Measurements from ENCODE around the gene ACSM4.
"Not testable (repeated sequence)": the region's sequence is repeated elsewhere in the genome, so short reads cannot be mapped to it uniquely, and the experiment has no call there.

ACSM4 gene

GRCh38 chr12:7337790-7338189, 33.9 kb downstream of the ACSM4 start:
- not testable (repeated sequence) for DNase-seq (ENCODE audit: low spot score)

GRCh38 chr12:7339675-7340074, 35.8 kb downstream of the ACSM4 start:
- DNase-seq (ENCODE audit: low spot score) = no peak

GRCh38 chr12:7344833-7345606, 41.1 kb downstream of the ACSM4 start:
- no peak for DNase-seq (ENCODE audit: low spot score)

- no peak for DNase-seq (ENCODE audit: low spot score)
Observed at GRCh38 chr12:7346551-7347225, 42.8 kb downstream of the ACSM4 start.

- DNase-seq (ENCODE audit: low spot score) = no peak
Observed at GRCh38 chr12:7349418-7349817, 45.5 kb downstream of the ACSM4 start.

- DNase-seq (ENCODE audit: low spot score) = no peak
Observed at GRCh38 chr12:7351177-7351576, 47.3 kb downstream of the ACSM4 start.

- DNase-seq (ENCODE audit: low spot score) = no peak
Observed at GRCh38 chr12:7352661-7353060, 48.8 kb downstream of the ACSM4 start.

GRCh38 chr12:7354529-7354928, 50.7 kb downstream of the ACSM4 start:
- DNase-seq (ENCODE audit: low spot score) = no peak

- DNase-seq (ENCODE audit: low spot score) = no peak
Observed at GRCh38 chr12:7361265-7361664, 57.4 kb downstream of the ACSM4 start.

- no peak for DNase-seq (ENCODE audit: low spot score)
Observed at GRCh38 chr12:7362734-7363133, 58.9 kb downstream of the ACSM4 start.

GRCh38 chr12:7369274-7369729, 65.4 kb downstream of the ACSM4 start:
- peak; percentile 89 for DNase-seq (ENCODE audit: low spot score)

- peak; percentile 53 for DNase-seq (ENCODE audit: low spot score)
Observed at GRCh38 chr12:7373226-7373625, 69.4 kb downstream of the ACSM4 start.

GRCh38 chr12:7374423-7375144, 70.7 kb downstream of the ACSM4 start:
- DNase-seq (ENCODE audit: low spot score) = peak; percentile 82

GRCh38 chr12:7375145-7375543, 71.3 kb downstream of the ACSM4 start:
- DNase-seq (ENCODE audit: low spot score) = peak; percentile 31

- no peak for DNase-seq (ENCODE audit: low spot score)
Observed at GRCh38 chr12:7376196-7376595, 72.3 kb downstream of the ACSM4 start.
